Sigmoid colon (tissue), 7 donors: ENCODE measurements around the gene XIST. TPM values are rescaled to one million over a fixed set of nuclear protein-coding genes. Genes with fewer than 3 reads are reported as not detected.
"Not testable (repeated sequence)": the region's sequence is repeated elsewhere in the genome, so short reads cannot be mapped to it uniquely, and the experiment has no call there.

Experiments used
- DNase-seq: peaks from one replicate; pipeline ENCODE4 v3.0.0-alpha.2; 2019
- H3K27ac ChIP-seq, 4 donors: fragments of 200-600 bp; sonication (generic); one replicate each; pipeline ENCODE4 v1.5.1; 2016 to 2019; ENCODE audit warnings: mild to moderate bottlenecking in 1 of 4
- H3K27me3 ChIP-seq, 3 donors: fragments of 200-600 bp; sonication (generic); one replicate each; pipeline ENCODE4 v1.5.1; 2019; ENCODE audit warnings: mild to moderate bottlenecking in 1 of 3
- H3K36me3 ChIP-seq, 4 donors: fragments of 200-600 bp; sonication (generic); one replicate each; pipeline ENCODE4 v1.5.1; 2016 to 2019
- H3K4me1 ChIP-seq, 4 donors: fragments of 200-600 bp; sonication (generic); one replicate each; pipeline ENCODE4 v1.5.1; 2017 to 2019
- H3K4me3 ChIP-seq, 4 donors: fragments of 200-600 bp; sonication (generic); one replicate each; pipeline ENCODE4 v1.5.1; 2017 to 2019; ENCODE audit warnings: mild to moderate bottlenecking in 2 of 4, moderate library complexity in 1 of 4
- H3K9me3 ChIP-seq, 4 donors: fragments of 200-600 bp in 3 of 4; sonication (generic) in 3 of 4; one replicate each; pipeline versions ENCODE4 v1.5.1 to v1.6.1; 2013 to 2019
- CTCF ChIP-seq, 4 experiments: fragments of 450-650 bp in 3 of 4; fragments of 200-600 bp in 1 of 4; IDR thresholded peaks; one replicate each; pipeline ENCODE4 v1.5.1; 2016 to 2019; ENCODE audit warnings: antibody characterized with exemption in 4 of 4, mild to moderate bottlenecking in 3 of 4, moderate library complexity in 2 of 4
- EP300 ChIP-seq, 4 donors: sonication (generic); formaldehyde crosslinking; IDR thresholded peaks; one replicate each; pipeline ENCODE4 v1.6.1; 2017; ENCODE audit warnings: antibody characterized with exemption in 4 of 4
- POLR2A ChIP-seq, 2 donors: fragments of 450-650 bp; IDR thresholded peaks; one replicate each; pipeline ENCODE4 v1.6.1; 2016; ENCODE audit warnings: antibody characterized with exemption in 2 of 2, mild to moderate bottlenecking in 2 of 2, moderate library complexity in 2 of 2
- POLR2AphosphoS5 ChIP-seq, 4 donors: sonication (generic); formaldehyde crosslinking; IDR thresholded peaks; one replicate each; pipeline ENCODE4 v1.6.1; 2017; ENCODE audit warnings: antibody characterized with exemption in 4 of 4
- WGBS, 2 donors: extraction: QIAGEN DNeasy Blood & Tissue Kit; methylation state at CpG; one replicate each; pipeline ENCODE4 v1.1.7; 2013; 5-methylcytosine and 5-hydroxymethylcytosine counted together
- intact Hi-C: fragments of 100-400 bp; cut with DNase I; formaldehyde crosslinking; loops from one replicate; pipeline ENCODE4 v1.15.1; 2023
- polyA plus RNA-seq, 3 donors: library from polyadenylated mRNA; stranded (reverse); fragments of 200-250 nt; gene quantifications; one replicate each; pipeline ENCODE4 v1.2.3, GENCODE V29; 2013
- total RNA-seq, 4 donors: library from RNA; depleted of rRNA; stranded (reverse); fragments of >200 nt; gene quantifications; one replicate each; pipeline ENCODE4 v1.1.0, GENCODE V29; 2016
- donor health status: healthy with polysubstance abuse.
- donor health status: Bipolar disorder and iron deficiency.
- donor health status: healthy.

The XIST gene
- 100 to 1,000 TPM in 2 of 4 donors, 1 to 10 TPM in 2; 1.5 to 361 (median 80.3) TPM for total RNA-seq
- 1 to 10 TPM in 1 of 3 donors, under 1 TPM in 2; 0.12 to 1.8 (median 0.92) TPM for polyA plus RNA-seq

GRCh38 chrX:73852467-73852866 lies at the start of gene XIST:
XIST (minus strand) TSS chrX:73852714.
- H3K4me3 ChIP-seq: peak within 1 kb of the TSS in 2 of 4 donors; percentile 53 to 64
- peaks cover 0 to 14% (median 0%) of the 10 kb centered on the region in 4 donors for H3K4me1 ChIP-seq
- H3K36me3 ChIP-seq: no peaks in the 10 kb centered on the region
- intact Hi-C loops: loop anchor here (5.0 kb wide), 1 partner anchor 1300 kb away; no protein-coding TSS in a partner anchor
- no peak for TF ChIP-seq POLR2A (IDR thresholded peaks at IDR 0.05)
- no peak for TF ChIP-seq CTCF (IDR thresholded peaks at IDR 0.05)
- no peak for TF ChIP-seq EP300 (IDR thresholded peaks at IDR 0.05)
- peak in 2 of 4 donors; percentile 89 to 92 for TF ChIP-seq POLR2AphosphoS5 (IDR thresholded peaks at IDR 0.05)
- H3K27me3 ChIP-seq: no peaks in the 10 kb centered on the region
- no peaks in the 10 kb centered on the region for H3K9me3 ChIP-seq
- H3K27ac ChIP-seq: peak within 1 kb of the TSS in 2 of 4 donors; percentile 72 to 83
- 91 to 94% methylated on average over 8 of the region's 8 CpGs for WGBS, 2 donors
- peak; percentile 89 for DNase-seq

- H3K27ac ChIP-seq, H3K9me3 ChIP-seq, DNase-seq, H3K36me3 ChIP-seq, intact Hi-C loops, H3K4me1 ChIP-seq, H3K4me3 ChIP-seq, H3K27me3 ChIP-seq: not testable (repeated sequence)
- 88 to 90% methylated on average over 3 of the region's 3 CpGs for WGBS, 2 donors
Observed at GRCh38 chrX:73898315-73898714, 45.8 kb upstream of the XIST start.

GRCh38 chrX:73892515-73893090 lies 40.1 kb upstream of the XIST start:
- H3K9me3 ChIP-seq, H3K27me3 ChIP-seq, H3K36me3 ChIP-seq, H3K4me3 ChIP-seq, intact Hi-C loops, H3K4me1 ChIP-seq, H3K27ac ChIP-seq, DNase-seq: not testable (repeated sequence)
- 80 to 86% methylated on average over 14 of the region's 14 CpGs for WGBS, 2 donors

GRCh38 chrX:73882260-73882659 lies 29.7 kb upstream of the XIST start:
- WGBS, 2 donors: 96 to 98% methylated on average over 24 of the region's 24 CpGs
- intact Hi-C loops, H3K4me1 ChIP-seq: not testable (repeated sequence)

GRCh38 chrX:73877687-73878086 lies 25.2 kb upstream of the XIST start:
- no peak for TF ChIP-seq POLR2A (IDR thresholded peaks at IDR 0.05)
- TF ChIP-seq CTCF (IDR thresholded peaks at IDR 0.05): no peak
- no peak for TF ChIP-seq EP300 (IDR thresholded peaks at IDR 0.05)
- no peak for TF ChIP-seq POLR2AphosphoS5 (IDR thresholded peaks at IDR 0.05)
- Histone ChIP-seq H3K27me3 (no peaks in the 10 kb centered on the region), H3K4me3 (no peak overlapping the region), H3K9me3 (no peaks in the 10 kb centered on the region), H3K4me1 (no peaks in the 10 kb centered on the region), H3K36me3 (no peaks in the 10 kb centered on the region), H3K27ac (no peak overlapping the region)
- DNase-seq: no peak
- intact Hi-C loops: no loop called here

More at GRCh38 chrX:73882260-73882659, 29.7 kb upstream of the XIST start:
- not testable (repeated sequence) for DNase-seq, H3K4me3 ChIP-seq, H3K36me3 ChIP-seq, H3K27ac ChIP-seq, H3K9me3 ChIP-seq, H3K27me3 ChIP-seq

- intact Hi-C loops: no loop called here
- no peaks in the 10 kb centered on the region for H3K9me3 ChIP-seq
- no peak for DNase-seq
- no peak overlapping the region for H3K4me3 ChIP-seq
- H3K36me3 ChIP-seq: no peaks in the 10 kb centered on the region
- TF ChIP-seq CTCF (IDR thresholded peaks at IDR 0.05) (no peak), POLR2A (IDR thresholded peaks at IDR 0.05) (no peak), EP300 (IDR thresholded peaks at IDR 0.05) (no peak), POLR2AphosphoS5 (IDR thresholded peaks at IDR 0.05) (no peak)
- no peaks in the 10 kb centered on the region for H3K4me1 ChIP-seq
- no peak overlapping the region for H3K27ac ChIP-seq
- WGBS, 2 donors: 63 to 83% methylated on average over 2 of the region's 2 CpGs
- no peaks in the 10 kb centered on the region for H3K27me3 ChIP-seq
Observed at GRCh38 chrX:73876911-73877310, 24.4 kb upstream of the XIST start.
